DOHH2 (cell line): Measurements from ENCODE around the gene CHST13.

ENCODE experiments used
- H3F3A ChIP-seq: fragments of 200-600 bp; sonication (generic), shearing (Covaris generic); 2 replicates; pipeline ENCODE4 v1.6.0; 2016; ENCODE audit warnings: antibody characterized with exemption, mild to moderate bottlenecking; ENCODE audit not compliant: control insufficient read depth, insufficient read depth
- H3K27ac ChIP-seq: fragments of 200-600 bp; sonication (generic); 2 replicates; pipeline ENCODE4 v1.5.1; 2014; ENCODE audit warnings: low read depth, mild to moderate bottlenecking, low read length, moderate library complexity
- H3K27me3 ChIP-seq: fragments of 200-600 bp; sonication (generic); 2 replicates; pipeline ENCODE4 v1.6.1; 2014; ENCODE audit warnings: mild to moderate bottlenecking, low read length, mixed read lengths; ENCODE audit not compliant: control insufficient read depth
- H3K36me3 ChIP-seq: fragments of 200-600 bp; sonication (generic); 2 replicates; pipeline ENCODE4 v1.6.1; 2014; ENCODE audit warnings: mild to moderate bottlenecking, low read length, moderate library complexity, mixed read lengths; ENCODE audit not compliant: control insufficient read depth
- H3K4me1 ChIP-seq: fragments of 200-600 bp; sonication (generic); 2 replicates; pipeline ENCODE4 v1.6.1; 2014; ENCODE audit warnings: mild to moderate bottlenecking, low read length, mixed read lengths; ENCODE audit not compliant: control insufficient read depth
- H3K4me2 ChIP-seq: fragments of 200-600 bp; sonication (generic); 2 replicates; pipeline ENCODE4 v1.6.0; 2014; ENCODE audit warnings: mild to moderate bottlenecking, low read length, moderate library complexity
- H3K4me3 ChIP-seq: fragments of 200-600 bp; sonication (generic); 2 replicates; pipeline ENCODE4 v1.5.1; 2014; ENCODE audit warnings: mild to moderate bottlenecking, low read length, mixed read lengths
- H3K79me2 ChIP-seq: fragments of 200-600 bp; sonication (generic); 2 replicates; pipeline ENCODE4 v1.6.1; 2014; ENCODE audit warnings: mild to moderate bottlenecking, low read length, mixed read lengths; ENCODE audit not compliant: control insufficient read depth
- H3K9me2 ChIP-seq: fragments of 200-600 bp; sonication (generic); replicated peaks from 2 replicates; pipeline ENCODE4 v1.6.1; 2014; ENCODE audit warnings: mild to moderate bottlenecking, low read length, mixed read lengths; ENCODE audit not compliant: control insufficient read depth
- H3K9me3 ChIP-seq: fragments of 200-600 bp; sonication (generic); 2 replicates; pipeline ENCODE4 v1.6.1; 2014; ENCODE audit warnings: antibody characterized with exemption, low read length, mixed read lengths; ENCODE audit not compliant: control insufficient read depth, insufficient read depth
- H4K20me1 ChIP-seq: fragments of 200-600 bp; sonication (generic); 2 replicates; pipeline ENCODE4 v1.6.0; 2014; ENCODE audit warnings: low read depth, mild to moderate bottlenecking, antibody characterized with exemption, low read length, moderate library complexity; ENCODE audit not compliant: control insufficient read depth, insufficient read depth
- CTCF ChIP-seq: fragments of 200-600 bp; sonication (generic); IDR thresholded peaks from one replicate; pipeline ENCODE4 v1.5.1; 2014; ENCODE audit warnings: antibody characterized with exemption, mild to moderate bottlenecking, low read depth, low read length; ENCODE audit not compliant: poor library complexity, severe bottlenecking
- EZH2phosphoT487 ChIP-seq: fragments of 200-600 bp; sonication (generic); IDR thresholded peaks from 2 replicates; pipeline ENCODE4 v1.6.1; 2017; ENCODE audit warnings: borderline replicate concordance, mild to moderate bottlenecking, antibody characterized with exemption, low read length, moderate library complexity, mixed read lengths

Gene CHST13

GRCh38 chr3:126543457-126544061, 19.6 kb downstream of the CHST13 start:
- no peak overlapping the region for H3K4me3 ChIP-seq
- no peaks in the 10 kb centered on the region for H3K36me3 ChIP-seq
- H3K27ac ChIP-seq: no peak overlapping the region
- TF ChIP-seq CTCF: no peak
- no peak for TF ChIP-seq EZH2phosphoT487
- H3K4me1 ChIP-seq: no peaks in the 10 kb centered on the region
- no peaks in the 10 kb centered on the region for H3K79me2 ChIP-seq
- H3F3A ChIP-seq: no peaks in the 10 kb centered on the region
- H3K27me3 ChIP-seq: no peaks in the 10 kb centered on the region
- H3K4me2 ChIP-seq: no peak overlapping the region
- no peaks in the 10 kb centered on the region for H3K9me2 ChIP-seq
- H3K9me3 ChIP-seq: no peaks in the 10 kb centered on the region
- H4K20me1 ChIP-seq: no peaks in the 10 kb centered on the region

- H3K27ac ChIP-seq: no peak overlapping the region
- H3K4me1 ChIP-seq: no peaks in the 10 kb centered on the region
- H3K79me2 ChIP-seq: no peaks in the 10 kb centered on the region
- H3K36me3 ChIP-seq: no peaks in the 10 kb centered on the region
- H3K9me2 ChIP-seq: no peaks in the 10 kb centered on the region
- H3F3A ChIP-seq: no peaks in the 10 kb centered on the region
- TF ChIP-seq EZH2phosphoT487 (no peak), CTCF (no peak)
- H3K27me3 ChIP-seq: no peaks in the 10 kb centered on the region
- no peak overlapping the region for H3K4me2 ChIP-seq
- H3K4me3 ChIP-seq: no peak overlapping the region
- H3K9me3 ChIP-seq: no peaks in the 10 kb centered on the region
- H4K20me1 ChIP-seq: no peaks in the 10 kb centered on the region
Measured at GRCh38 chr3:126544596-126545281, 20.8 kb downstream of the CHST13 start.

GRCh38 chr3:126545544-126545943, 21.6 kb downstream of the CHST13 start:
- no peaks in the 10 kb centered on the region for H3K36me3 ChIP-seq
- no peak overlapping the region for H3K27ac ChIP-seq
- H3K4me2 ChIP-seq: no peak overlapping the region
- H3K4me1 ChIP-seq: no peaks in the 10 kb centered on the region
- H3K4me3 ChIP-seq: no peak overlapping the region
- no peaks in the 10 kb centered on the region for H3K9me2 ChIP-seq
- no peaks in the 10 kb centered on the region for H3K79me2 ChIP-seq
- no peaks in the 10 kb centered on the region for H4K20me1 ChIP-seq
- TF ChIP-seq CTCF (no peak), EZH2phosphoT487 (no peak)
- H3K9me3 ChIP-seq: no peaks in the 10 kb centered on the region
- H3K27me3 ChIP-seq: no peaks in the 10 kb centered on the region
- no peaks in the 10 kb centered on the region for H3F3A ChIP-seq
